Sigmoid colon (tissue), 3 donors: ENCODE data around the gene WWC1.

Experiments used
- POLR2A ChIP-seq, 2 donors: fragments of 450-650 bp; IDR thresholded peaks; one replicate each; pipeline ENCODE4 v1.6.1; 2016; ENCODE audit warnings: antibody characterized with exemption in 2 of 2, mild to moderate bottlenecking in 2 of 2, moderate library complexity in 2 of 2
- TF ChIP-seq, protein P1 (sequence below), 4 experiments: fragments of 450-650 bp in 3 of 4; fragments of 200-600 bp in 1 of 4; IDR thresholded peaks; one replicate each; pipeline ENCODE4 v1.5.1; 2016 to 2019; ENCODE audit warnings: antibody characterized with exemption in 4 of 4, mild to moderate bottlenecking in 3 of 4, moderate library complexity in 2 of 4

DNA sequence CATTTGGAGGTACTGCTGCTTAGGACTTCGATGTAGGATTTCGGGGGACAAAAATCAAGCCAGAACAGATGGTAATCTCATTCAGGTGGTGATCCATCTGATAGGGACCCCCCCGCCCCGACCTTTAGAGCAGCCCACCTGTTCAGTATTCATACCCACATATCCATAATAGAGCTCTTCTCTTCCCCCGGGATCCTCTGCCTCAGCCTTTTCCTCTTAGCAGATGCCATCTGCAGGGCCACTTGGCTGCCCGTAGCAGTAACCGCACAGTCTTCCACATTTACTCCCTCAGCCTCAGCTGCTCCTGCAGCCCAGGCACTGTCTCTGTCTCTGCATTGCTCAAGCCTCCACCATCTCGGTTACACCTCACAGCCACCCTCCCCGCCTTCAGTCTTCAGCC is 129.0 kb downstream of the WWC1 start:
- TF ChIP-seq, protein P1, sequence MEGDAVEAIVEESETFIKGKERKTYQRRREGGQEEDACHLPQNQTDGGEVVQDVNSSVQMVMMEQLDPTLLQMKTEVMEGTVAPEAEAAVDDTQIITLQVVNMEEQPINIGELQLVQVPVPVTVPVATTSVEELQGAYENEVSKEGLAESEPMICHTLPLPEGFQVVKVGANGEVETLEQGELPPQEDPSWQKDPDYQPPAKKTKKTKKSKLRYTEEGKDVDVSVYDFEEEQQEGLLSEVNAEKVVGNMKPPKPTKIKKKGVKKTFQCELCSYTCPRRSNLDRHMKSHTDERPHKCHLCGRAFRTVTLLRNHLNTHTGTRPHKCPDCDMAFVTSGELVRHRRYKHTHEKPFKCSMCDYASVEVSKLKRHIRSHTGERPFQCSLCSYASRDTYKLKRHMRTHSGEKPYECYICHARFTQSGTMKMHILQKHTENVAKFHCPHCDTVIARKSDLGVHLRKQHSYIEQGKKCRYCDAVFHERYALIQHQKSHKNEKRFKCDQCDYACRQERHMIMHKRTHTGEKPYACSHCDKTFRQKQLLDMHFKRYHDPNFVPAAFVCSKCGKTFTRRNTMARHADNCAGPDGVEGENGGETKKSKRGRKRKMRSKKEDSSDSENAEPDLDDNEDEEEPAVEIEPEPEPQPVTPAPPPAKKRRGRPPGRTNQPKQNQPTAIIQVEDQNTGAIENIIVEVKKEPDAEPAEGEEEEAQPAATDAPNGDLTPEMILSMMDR (IDR thresholded peaks at IDR 0.05): no peak
- TF ChIP-seq POLR2A (IDR thresholded peaks at IDR 0.05): no peak
